A673 (cell line): Measurements from ENCODE around the gene NIM1K. TPM values are rescaled to one million over a fixed set of nuclear protein-coding genes. Genes with fewer than 3 reads are reported as not detected.

Experiments
- BruUV-seq: library from RNA; stranded (reverse); fragments of 400-500 nt; replicated peaks from 2 replicates; lab custom pipeline; 2021; lab: Mats Ljungman, UMichigan
- CTCF ChIA-PET: fragments of 300-600 bp; sonication (Branson Sonifier 250); formaldehyde crosslinking; loops from one replicate; lab custom pipeline; 2022; ENCODE audit warnings: antibody characterized with exemption; lab: Charles Lee
- POLR2A ChIA-PET: fragments of 300-600 bp; sonication (Branson Sonifier 250); formaldehyde crosslinking; loops from one replicate; lab custom pipeline; 2022; ENCODE audit warnings: antibody characterized with exemption; ENCODE audit not compliant: low non-redundant PET; lab: Charles Lee
- DNase-seq: peaks from one replicate; pipeline ENCODE4 v3.0.0-alpha.2; 2015; ENCODE audit warnings: low spot score
- H3K27ac ChIP-seq: fragments of 200-600 bp; sonication (generic); 2 replicates; pipeline ENCODE4 v1.5.1; 2016; ENCODE audit warnings: mixed run types, low read depth, mild to moderate bottlenecking, mixed read lengths, antibody characterized with exemption, low read length; ENCODE audit not compliant: poor library complexity, severe bottlenecking
- H3K27me3 ChIP-seq: fragments of 200-600 bp; sonication (generic); replicated peaks from 2 replicates; pipeline ENCODE4 v1.6.1; 2017; ENCODE audit warnings: mixed run types, low read depth, mild to moderate bottlenecking, mixed read lengths, antibody characterized with exemption, low read length; ENCODE audit not compliant: insufficient read depth, poor library complexity
- H3K36me3 ChIP-seq: fragments of 200-600 bp; sonication (generic); 2 replicates; pipeline ENCODE4 v1.6.1; 2016; ENCODE audit warnings: mixed run types, mild to moderate bottlenecking, mixed read lengths, antibody characterized with exemption, low read length; ENCODE audit not compliant: insufficient read depth, poor library complexity, severe bottlenecking
- H3K4me1 ChIP-seq: fragments of 200-600 bp; sonication (generic); 2 replicates; pipeline ENCODE4 v1.6.1; 2017; ENCODE audit warnings: mixed run types, mild to moderate bottlenecking, mixed read lengths, antibody characterized with exemption, low read length; ENCODE audit not compliant: insufficient read depth, poor library complexity, severe bottlenecking
- H3K4me3 ChIP-seq: fragments of 200-600 bp; sonication (generic); 2 replicates; pipeline ENCODE4 v1.5.1; 2016; ENCODE audit warnings: low read depth, mixed run types, mild to moderate bottlenecking, mixed read lengths, low read length; ENCODE audit not compliant: poor library complexity, severe bottlenecking
- H3K9me3 ChIP-seq: fragments of 200-600 bp; sonication (generic); 2 replicates; pipeline ENCODE4 v1.6.1; 2016; ENCODE audit warnings: mixed run types, low read depth, mild to moderate bottlenecking, mixed read lengths, antibody characterized with exemption, low read length; ENCODE audit not compliant: poor library complexity, severe bottlenecking
- CTCF ChIP-seq: fragments of 300-800, 200-600 bp; sonication (generic); conservative IDR thresholded peaks from 2 replicates; pipeline ENCODE4 v1.5.1; 2017; ENCODE audit warnings: low read depth, mild to moderate bottlenecking, antibody characterized with exemption, low read length, moderate library complexity, mixed read lengths
- EZH2 ChIP-seq: fragments of 200-600 bp; sonication (generic); IDR thresholded peaks from 2 replicates; pipeline ENCODE4 v1.6.1; 2017; ENCODE audit warnings: borderline replicate concordance, low read depth, mild to moderate bottlenecking, mixed read lengths, antibody characterized with exemption, low read length; ENCODE audit not compliant: poor library complexity, severe bottlenecking
- intact Hi-C: fragments of 100-400 bp; cut with micrococcal nuclease; formaldehyde crosslinking; loops from one replicate; pipeline ENCODE4 v1.10.0; 2022; ENCODE audit not compliant: unreplicated experiment
- total RNA-seq: library from RNA; stranded (reverse); gene quantifications from 2 replicates; pipeline ENCODE4 v1.2.3, GENCODE V29; 2021

NIM1K gene
- total RNA-seq, 1 experiment from 2014 or later = 0.41 TPM

GRCh38 chr5:43295202-43295601 is 103.2 kb downstream of the NIM1K start:
- Histone ChIP-seq H3K27me3 (no peaks in the 10 kb centered on the region), H3K9me3 (no peaks in the 10 kb centered on the region), H3K4me3 (no peak overlapping the region), H3K36me3 (peaks cover 94% of the 10 kb centered on the region), H3K27ac (no peak overlapping the region), H3K4me1 (no peaks in the 10 kb centered on the region)
- CTCF ChIA-PET = no interaction called here
- POLR2A ChIA-PET = no interaction called here
- DNase-seq = no peak
- no TSS peak for BruUV-seq
- intact Hi-C loops = no loop called here
- TF ChIP-seq EZH2 = no peak
- no peak for TF ChIP-seq CTCF

GRCh38 chr5:43296835-43297234 is 104.8 kb downstream of the NIM1K start:
- intact Hi-C loops = no loop called here
- ChIA-PET POLR2A (no interaction called here), CTCF (no interaction called here)
- H3K4me1 ChIP-seq = no peaks in the 10 kb centered on the region
- H3K27me3 ChIP-seq = no peaks in the 10 kb centered on the region
- H3K27ac ChIP-seq = no peak overlapping the region
- H3K4me3 ChIP-seq = no peak overlapping the region
- no peaks in the 10 kb centered on the region for H3K9me3 ChIP-seq
- no TSS peak for BruUV-seq
- peaks cover 94% of the 10 kb centered on the region for H3K36me3 ChIP-seq
- no peak for DNase-seq
- no peak for TF ChIP-seq CTCF
- TF ChIP-seq EZH2 = no peak

GRCh38 chr5:43298443-43298842 is 106.4 kb downstream of the NIM1K start:
- CTCF ChIA-PET = no interaction called here
- POLR2A ChIA-PET = no interaction called here
- Histone ChIP-seq H3K27ac (no peak overlapping the region), H3K4me3 (no peak overlapping the region), H3K9me3 (no peaks in the 10 kb centered on the region), H3K4me1 (peaks cover 12% of the 10 kb centered on the region), H3K36me3 (peaks cover 92% of the 10 kb centered on the region), H3K27me3 (no peaks in the 10 kb centered on the region)
- no peak for DNase-seq
- intact Hi-C loops = no loop called here
- TF ChIP-seq EZH2 = no peak
- no peak for TF ChIP-seq CTCF
- BruUV-seq = no TSS peak
